ENCODE data around the gene ARHGAP25.

Gene ARHGAP25

DNA sequence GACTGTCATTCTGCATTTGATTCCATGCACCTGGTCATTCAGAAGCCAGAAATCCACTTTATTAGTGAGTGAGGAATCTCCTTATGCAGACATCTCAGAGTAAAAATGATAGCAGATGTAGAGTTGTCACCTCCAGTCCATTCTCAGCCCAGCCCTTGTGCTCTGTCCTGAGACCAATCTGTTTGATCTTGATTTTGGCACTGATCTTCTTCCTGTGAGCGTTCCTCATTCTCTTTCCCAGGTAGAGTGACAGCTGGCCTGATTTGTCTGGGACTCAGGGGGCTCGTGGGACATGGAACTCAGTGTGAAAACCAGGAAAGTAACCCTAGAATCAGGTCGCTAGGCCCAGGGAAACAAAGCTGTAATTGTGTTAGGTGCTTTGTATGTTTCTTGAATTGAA lies 8.9 kb downstream of the ARHGAP25 start:
- no peak for DNase-seq

DNA sequence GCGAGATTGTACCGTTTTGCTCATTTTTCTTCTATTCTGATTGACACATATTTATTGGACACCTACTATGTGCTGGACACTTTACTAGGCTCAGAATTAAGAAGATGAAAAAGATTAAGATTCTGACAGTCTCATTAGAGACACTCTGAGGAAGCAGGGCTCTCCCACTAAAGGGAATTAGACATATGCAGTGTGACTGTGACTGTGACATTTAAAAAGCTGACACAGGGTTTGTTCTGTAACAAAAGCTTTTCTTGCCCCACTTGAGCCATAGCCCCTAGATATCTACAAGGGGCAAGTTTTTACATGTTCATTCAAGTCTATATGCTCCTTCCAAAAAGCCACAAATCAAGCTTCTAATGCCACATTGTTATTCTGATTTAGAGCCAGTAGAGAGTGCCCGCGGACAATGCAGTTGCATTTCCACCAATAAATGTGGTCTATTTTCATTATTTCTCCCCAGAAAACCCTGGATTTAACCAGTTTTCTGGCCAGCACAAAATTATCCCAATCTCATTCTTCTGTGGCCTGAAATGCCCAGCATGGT lies 9.8 kb downstream of the ARHGAP25 start:
- DNase-seq: no peak

DNA sequence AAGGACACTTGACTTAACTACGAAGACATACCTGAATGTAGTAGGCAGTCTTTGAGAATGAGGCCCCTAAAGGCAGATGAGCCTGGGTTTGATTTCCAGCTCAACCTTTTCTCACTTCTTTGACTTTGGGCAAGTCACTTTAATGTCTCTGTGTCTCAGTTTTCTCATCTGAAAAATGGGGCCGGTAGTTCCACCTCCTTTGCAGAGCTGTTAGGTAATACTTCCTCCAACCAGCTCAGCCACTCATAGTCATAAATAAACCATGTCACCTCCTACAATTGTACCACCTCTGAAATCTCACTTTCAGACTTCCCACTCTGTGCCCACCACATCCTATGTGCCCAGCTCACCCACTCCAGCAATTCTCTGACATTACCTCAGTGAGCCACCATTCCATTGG lies 10.4 kb downstream of the ARHGAP25 start:
- no peak for DNase-seq

DNA sequence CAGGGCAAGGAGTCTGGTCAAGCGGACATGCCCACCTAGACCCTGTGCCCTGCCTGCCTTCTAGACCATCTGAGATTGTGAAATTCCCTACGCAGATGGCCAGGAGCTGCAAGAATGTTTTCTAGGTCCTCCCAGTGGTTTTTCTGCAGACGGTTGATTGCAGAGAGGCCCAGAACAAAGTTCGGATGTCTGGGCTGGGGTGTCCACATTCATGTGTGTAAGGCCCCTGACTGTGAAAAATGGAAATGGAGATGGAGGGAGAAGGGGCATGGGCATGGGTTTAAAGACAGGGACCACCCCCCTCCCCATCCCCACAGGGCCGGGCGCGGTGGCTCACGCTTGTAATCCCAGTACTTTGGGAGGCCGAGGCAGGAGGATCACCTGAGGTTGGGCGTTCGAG lies 11.8 kb downstream of the ARHGAP25 start:
- DNase-seq: no peak

DNA sequence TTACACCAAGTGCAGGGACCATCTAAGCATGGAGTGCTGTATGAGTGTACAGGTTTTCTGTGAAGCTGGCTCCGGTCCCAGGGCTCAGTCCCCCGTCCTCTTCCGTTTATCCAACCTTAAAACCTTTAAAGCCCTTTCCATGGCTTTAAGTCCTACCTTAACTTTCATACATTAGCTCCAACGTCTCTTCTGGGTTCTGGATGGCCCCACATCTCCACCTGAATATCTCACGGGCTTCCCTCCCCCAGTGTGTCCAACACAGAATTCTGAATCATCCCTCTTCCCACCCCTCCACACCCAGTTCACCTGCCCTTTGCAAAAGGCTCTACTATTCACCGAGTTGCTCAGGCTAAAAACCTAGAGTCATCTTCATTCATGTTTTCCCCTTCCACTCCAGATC lies 12.8 kb downstream of the ARHGAP25 start:
- DNase-seq: no peak

DNA sequence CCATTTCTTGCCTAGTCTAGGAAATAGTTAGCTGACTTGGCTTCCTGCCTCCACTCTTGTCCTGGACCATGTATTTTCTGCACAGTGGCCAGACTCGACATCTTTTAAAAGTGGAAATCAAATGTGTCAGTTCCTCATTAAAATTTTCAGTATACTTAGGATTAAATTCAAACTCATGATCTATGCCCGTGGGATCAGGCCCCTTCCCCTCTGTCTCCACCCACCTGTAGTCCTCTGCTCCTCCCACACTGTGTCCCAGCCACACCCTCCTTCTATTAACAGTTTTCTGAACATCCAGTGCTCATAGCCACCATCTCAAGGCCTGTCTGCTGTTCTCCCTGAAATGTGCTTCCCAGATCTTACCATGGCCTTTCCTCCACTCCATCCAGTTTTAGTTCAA lies 13.3 kb downstream of the ARHGAP25 start:
- DNase-seq: no peak

DNA sequence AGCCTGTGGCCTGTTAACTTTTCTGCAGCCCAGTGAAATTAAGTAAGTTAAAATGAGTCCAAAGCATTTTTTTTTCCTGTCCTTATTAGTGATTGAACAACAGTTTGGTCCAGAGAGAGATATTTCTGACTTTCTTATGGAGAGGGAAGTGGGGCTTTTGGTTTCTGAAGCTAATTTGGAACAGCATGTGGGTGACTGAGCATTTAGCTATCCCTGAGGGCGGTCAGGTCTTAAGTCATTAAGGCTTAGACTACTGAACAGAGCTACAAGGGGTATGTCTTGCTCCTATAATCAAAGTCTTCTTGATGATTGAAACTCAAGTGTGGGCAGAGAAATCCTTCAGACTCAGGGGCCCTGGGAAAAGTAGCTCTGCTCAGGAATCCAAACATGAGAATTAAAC lies 14.0 kb downstream of the ARHGAP25 start:
- DNase-seq: no peak

DNA sequence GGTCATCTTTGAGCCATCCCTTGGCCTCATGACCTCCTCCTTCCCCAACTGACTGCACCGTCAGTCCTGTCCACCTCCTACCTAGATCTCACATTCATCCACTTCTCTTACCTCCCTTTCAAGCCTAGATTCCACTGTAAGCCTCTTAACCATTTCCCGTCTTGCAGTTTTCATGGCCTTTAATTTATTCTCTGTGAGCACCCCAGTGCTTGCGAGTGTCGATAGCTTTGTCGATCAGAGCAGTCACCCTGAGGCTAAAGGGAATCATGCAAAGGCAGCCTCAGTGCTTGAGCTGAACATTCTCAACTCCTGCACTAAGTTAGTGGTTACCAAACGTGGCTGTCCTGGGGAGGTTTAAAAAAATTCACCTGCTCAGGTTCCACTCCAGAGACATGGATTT lies 14.7 kb downstream of the ARHGAP25 start:
- no peak for DNase-seq

DNA sequence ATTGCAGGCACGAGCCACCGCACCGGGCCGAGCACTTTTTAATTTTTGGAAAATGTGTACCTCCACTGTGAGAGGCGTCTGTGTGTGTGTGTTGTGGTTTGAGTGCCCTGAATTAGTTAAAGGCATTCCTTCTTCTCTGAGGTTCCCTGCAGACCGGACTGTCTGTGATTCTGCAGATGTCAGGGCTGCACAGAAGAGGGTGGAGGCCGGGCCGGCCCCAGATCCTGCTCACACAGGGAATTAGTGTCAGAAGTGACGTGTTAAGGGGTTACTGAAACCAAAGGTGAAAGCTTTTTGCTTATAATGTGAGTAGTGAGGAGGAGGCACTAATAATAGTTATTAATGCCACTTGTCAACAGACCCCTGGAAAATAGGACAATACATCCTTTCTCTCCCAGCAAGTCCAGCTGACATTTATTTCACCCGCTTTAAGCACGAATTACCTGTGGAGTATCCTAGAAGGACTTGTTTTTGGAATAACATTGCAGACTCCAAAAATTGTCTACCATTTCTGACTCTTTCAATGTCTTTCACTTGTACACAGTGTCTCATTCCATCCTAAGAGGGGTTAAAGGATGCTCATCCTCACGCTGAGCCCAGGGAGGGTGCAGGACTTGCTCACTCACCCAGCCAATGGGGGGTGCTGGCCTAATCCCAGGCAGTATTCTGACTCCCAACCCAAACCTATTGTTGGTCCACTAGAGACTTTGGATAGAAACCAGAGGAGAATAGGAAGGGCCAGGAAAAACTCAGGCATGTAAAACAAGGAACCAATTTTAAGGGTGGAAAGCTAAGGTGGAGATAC lies 16.2 kb downstream of the ARHGAP25 start:
- no peak for DNase-seq

DNA sequence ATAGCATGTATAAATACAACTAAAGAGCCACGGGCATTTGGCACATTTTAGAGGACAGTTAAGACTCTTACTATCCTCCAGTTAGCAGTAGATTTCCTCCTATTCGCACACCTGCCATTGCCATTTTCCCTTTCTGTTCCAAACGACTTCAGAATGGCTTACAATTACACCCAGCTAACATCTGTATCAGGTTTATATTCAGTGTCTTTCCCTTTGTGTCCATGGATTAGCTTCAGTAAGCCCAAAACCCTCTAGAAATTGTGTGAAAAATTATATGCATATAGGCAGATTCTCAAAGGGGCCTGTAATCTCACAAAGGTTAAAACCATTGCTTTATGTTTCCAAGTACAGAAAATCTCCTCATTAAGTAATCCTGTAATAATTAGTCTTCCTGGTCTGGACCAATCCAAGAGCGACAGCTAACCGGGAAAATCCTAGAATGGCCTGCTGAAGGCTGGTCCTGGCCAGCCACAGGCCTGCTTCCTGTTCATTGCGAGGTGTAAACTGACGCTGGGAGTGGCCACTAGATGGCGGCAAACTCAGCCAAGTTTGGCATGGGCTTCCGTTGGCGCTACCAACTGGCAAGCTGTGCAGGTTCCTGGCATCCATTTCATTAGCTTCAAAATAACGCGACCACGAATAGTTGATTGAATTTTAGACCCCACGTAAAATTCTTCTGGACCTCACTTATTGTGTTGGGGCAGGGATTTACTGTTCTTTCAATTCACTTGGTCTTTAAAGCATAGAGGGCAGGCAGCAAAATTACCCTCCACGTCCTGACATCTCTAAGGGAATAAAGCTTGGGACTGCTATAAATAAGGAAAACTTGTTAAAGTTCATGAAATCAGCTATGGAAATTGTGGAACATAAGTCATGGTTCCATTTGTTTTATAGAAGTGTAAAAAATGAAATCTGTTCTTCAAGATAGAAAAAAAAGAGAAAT lies 17.1 kb downstream of the ARHGAP25 start:
- DNase-seq: peak; percentile 85

DNA sequence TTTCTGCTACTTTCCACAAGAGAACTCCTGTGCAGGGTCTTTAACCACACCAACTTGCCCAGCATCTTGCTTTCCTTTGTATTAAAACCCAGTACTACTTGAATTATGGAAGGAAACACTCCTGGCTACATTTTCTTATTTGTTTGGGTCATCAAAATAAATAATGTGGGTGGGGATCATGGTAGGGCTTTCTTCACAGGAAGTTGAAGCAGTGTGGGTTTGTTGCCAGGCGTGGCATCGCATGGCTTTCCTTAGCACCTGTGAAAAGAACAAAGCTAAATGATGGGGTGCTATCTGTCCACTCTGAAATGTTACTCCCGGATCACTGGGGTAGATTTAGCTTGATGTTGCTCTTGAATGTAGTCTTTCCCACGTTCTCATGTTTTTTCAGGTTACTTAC lies 18.7 kb downstream of the ARHGAP25 start:
- no peak for DNase-seq

DNA sequence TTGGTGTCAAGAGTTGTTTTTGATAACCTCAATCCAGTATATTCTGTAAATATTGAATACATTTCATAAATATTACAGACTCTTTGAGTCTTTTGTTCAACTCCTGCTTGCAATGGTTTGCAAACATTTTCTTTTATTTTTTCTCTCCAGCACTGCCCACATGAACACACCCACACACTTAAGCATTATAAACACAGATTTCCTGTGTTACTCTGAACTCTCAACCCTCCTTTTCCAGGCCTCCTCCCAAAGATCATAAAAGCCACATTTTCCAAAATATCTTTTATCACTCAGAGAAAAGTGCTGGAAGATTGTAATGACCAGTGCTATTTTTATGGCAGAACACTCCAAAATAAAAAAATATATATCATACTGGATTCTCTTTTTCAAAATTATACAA lies 20.5 kb downstream of the ARHGAP25 start:
- DNase-seq: no peak

DNA sequence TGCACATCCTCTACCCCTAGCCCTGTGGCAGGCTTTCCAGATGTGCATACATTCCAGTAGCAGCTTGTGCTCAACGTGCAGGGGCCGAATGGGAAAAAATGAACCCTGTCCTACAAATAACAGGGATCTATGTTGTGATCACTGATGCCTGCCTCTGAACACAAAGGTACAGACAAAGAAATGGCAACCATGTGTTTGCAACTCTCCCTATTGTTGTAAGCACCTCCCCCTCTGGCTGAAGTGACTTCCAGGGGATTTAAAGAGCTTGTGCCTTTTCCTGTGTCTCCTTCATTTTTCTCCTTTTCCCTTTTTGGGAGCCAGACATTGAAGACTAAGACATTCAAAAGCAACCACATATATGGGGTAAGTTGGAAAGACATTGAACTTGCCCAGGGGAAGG lies 21.6 kb downstream of the ARHGAP25 start:
- no peak for DNase-seq

DNA sequence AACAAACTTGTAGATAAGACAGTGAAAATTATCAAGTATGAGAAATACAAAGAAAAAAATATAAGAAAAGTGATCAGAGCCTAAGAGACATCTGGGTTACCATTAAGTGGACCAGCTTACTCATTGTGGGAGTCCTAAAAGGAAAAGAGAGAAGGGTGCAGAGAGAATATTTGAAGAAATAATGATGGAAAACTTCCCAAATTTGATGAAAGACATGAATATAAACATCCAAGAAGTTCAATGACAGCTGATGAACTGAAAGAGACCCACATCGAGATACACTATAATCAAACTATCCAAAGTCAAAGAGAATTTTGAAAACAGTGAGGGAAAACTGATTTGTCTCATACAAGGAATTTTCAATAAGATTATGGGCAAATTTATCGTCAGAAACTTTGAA lies 22.5 kb downstream of the ARHGAP25 start:
- DNase-seq: no peak

DNA sequence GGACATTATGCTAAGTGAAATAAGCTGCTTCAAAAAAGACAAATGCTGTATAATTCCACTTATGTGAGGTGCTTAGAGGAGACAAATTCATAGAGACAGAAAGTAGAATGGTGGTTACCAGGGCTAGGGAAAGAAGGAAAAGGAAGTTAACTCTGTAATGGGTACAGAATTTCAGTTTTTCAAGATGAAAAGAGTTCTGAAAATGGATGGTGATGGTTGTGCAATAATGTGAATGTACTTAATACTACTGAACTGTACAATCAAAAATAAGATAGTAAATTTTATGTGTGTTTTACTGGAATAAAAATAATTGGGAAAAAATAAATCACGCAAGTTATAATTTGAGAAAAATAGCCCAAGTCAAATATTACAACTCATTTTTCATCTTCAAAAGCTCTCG lies 27.5 kb downstream of the ARHGAP25 start:
- no peak for DNase-seq

DNA sequence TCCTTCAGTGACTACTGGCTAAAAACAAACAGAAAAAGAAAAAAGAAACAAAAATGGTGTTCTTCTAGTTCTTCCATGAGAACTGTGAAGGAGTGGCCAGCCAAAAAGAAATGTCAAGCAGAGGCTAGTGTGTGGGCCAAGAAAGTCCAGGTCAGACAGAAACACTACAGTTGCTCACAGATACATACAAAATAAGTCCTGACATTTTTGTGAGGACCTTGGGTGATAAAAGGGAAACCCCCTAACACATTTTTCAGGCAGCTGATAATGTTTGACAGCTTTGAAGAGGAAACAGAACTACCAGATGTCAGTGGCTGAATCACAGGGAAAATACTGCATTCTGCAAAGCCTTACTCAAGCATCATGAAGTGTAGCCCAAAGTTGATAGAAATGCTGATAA lies 28.1 kb downstream of the ARHGAP25 start:
- DNase-seq: no peak

DNA sequence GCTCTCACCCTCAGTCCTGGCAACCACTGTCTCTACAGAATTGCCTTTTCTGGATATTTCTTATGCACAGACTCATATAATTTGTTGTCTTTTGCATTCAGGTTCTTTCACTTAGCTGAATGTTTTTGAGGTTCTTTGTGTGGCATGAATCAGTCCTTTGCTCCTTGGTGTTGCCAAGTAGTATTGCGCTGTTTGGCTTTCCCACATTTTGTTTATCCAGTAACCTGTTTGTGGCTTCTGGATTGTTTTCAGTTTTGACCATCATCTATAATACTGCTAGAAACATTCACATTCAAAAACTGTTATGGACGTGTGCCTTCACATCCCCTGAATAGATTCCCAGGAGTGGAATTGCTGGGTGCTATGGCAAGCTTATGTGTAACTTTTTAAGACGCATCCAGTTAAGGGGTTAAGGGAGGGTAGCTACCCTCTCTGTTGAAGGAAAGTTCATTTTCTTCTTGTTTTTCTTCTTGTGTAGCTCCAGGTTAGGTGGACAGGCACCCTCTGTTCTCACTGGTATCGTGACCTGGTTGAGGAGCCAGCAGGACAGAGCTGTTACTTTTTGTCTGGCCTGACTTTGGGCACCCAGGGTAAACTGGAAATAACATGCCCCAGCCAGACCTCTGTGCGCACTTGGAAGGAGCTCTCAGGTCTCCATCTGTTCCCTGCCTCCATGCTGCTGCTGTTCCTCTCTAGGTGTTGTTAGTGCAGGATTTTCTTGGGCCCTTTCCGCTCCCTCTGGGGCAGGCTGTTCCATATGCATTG lies 29.6 kb downstream of the ARHGAP25 start:
- no peak for DNase-seq

DNA sequence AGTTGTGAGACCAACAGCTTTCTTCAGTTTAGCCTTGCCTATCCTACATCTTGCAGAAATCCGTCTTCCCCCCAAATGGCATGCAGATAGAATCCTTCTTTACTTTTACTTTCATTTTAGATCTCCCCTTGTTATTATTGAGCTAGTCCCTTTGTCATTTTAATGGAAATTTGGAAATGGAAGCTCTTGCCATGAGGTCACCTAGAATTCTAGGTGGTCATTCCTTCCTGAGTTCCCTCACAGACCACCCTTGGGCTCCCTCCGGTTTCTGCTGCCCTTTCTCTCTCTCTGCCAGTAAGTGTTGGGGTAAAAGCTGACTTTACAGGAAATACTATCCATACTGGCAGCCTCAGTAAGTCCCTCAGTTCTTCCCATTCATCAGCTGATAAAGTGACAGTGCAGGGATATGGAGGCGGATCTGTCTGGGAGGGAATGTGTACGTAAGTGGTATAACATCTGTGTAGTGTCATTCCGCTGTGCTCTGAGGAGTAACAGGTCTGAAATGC lies 30.2 kb downstream of the ARHGAP25 start:
- DNase-seq: no peak

DNA sequence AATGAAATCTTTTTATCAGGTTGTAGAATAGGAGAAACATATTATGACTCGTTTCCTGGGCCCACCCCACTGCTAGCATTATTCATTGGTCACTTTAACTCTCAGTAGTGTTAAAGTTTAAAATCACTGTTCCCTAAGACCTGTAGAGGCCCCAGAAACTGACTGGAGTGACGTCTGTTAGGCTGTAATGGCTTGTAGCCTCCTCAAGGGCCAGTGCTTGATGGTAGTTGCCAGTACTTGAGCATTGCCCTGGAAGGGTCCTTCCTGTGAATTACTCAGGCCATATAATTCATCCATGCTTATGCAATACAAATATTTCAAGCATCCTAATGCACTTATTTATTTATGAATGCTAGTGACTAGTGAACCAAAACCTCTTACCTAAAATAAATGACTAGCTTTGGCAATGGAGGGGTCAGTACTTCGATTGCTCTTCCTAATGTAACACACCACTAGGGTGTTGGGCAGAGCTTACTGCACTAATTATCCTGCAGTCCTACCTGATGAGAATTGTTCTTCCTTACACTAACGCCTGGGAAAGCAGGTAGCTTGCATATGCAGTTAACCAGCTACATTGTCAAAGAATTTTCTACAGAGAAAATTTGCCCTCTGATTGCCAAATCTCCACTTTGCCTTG lies 31.2 kb downstream of the ARHGAP25 start:
- peak; percentile 11 for DNase-seq

DNA sequence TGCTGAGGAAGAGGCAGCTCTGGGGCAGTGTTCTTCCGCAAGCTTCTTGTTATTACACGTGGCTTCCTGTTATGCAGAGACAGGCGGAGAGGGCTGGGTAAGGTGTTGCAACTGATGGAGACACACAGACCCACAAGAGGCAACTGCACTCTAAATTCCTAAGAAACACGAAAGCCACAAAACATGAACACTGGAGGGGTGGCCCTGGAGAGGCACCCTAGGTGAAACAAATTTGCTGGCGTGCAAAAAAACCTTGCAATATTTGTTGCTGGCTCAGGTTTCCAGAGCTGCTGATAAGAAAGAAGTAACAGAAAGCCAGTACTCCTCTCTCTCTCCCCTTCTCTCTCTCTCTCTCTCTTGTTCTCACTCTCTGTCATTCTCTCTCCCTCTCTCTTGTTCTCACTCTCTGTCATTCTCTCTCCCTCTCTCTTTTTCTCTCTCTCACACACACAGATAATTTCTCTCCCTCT lies 31.8 kb downstream of the ARHGAP25 start:
- DNase-seq: no peak

DNA sequence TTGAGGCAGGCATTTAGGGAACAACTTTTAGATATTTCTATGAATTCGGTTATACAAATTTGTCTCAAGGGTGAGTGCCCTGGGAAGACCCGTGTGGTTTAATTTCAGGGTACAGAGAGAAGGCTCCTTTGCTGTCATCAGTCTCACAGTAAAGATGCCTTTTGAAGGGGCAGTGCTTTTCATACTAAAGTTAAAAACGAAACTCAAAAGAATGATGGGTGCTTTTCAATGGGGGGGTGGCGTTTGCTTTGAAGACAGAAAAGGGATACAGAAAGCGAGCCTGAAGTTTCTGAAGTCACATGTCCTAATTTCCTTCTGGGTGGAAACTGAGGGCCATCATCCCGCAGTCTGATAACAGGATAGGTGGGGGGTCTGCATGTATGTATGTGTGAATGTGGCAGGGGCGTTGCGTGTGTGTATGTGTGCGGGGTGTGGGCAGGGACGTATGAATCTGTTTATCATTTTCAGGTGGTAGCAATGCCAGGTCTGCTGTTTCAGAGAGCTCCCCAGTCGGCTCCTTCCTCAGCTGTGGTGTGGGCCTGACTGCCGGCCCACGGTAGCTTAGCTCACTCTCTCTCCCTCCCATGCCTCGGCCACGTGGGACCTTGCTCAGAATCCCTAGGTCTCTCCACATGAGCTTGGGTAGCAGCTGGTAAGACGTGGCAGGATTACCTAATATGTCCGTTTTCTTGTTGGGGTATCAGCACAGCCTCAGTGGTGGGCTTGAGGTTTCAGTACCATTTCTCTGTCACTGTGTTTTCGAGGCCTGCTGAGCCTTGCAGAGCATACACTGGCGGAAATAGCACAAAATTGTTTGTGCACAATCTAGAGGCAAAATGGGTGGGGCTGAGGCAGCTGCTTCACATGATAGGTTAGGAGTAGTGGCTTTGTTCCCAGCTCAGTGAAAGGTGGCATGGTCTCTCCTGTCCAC lies 32.7 kb downstream of the ARHGAP25 start:
- no peak for DNase-seq
